Adrenal gland (tissue), 19 donors: ENCODE data around the gene SDR39U1. TPM values are rescaled to one million over a fixed set of nuclear protein-coding genes. Genes with fewer than 3 reads are reported as not detected.
A peak's percentile ranks its signal among the peaks of the same experiment; 100 is the strongest.
"Not testable (repeated sequence)": the region's sequence is repeated elsewhere in the genome, so short reads cannot be mapped to it uniquely, and the experiment has no call there.

Source experiments
- DNase-seq, 7 donors: peaks; one replicate each; pipeline ENCODE4 v3.0.0-alpha.2; 2019 to 2020
- H3K27ac ChIP-seq, 5 donors: fragments of 200-600 bp; sonication (generic) in 4 of 5; 1 replicate in 3 of 5; 2 replicates in 2 of 5; pipeline versions ENCODE4 v1.5.1 to v1.8.0; 2016 to 2020; ENCODE audit warnings: mild to moderate bottlenecking in 1 of 5
- H3K27me3 ChIP-seq: fragments of 200-600 bp; 2 replicates; pipeline ENCODE4 v1.8.0; 2021
- H3K36me3 ChIP-seq, 2 donors: fragments of 200-600 bp; replicated peaks in 1 of 2; 1 replicate in 1 of 2; 2 replicates in 1 of 2; pipeline versions ENCODE4 v1.5.1 to v1.8.0; 2018 to 2022
- H3K4me1 ChIP-seq, 2 donors: fragments of 200-600 bp; replicated peaks in 1 of 2; 1 replicate in 1 of 2; 2 replicates in 1 of 2; pipeline versions ENCODE4 v1.5.1 to v1.8.0; 2018 to 2021
- H3K4me3 ChIP-seq, 4 donors: fragments of 200-600 bp; sonication (generic) in 3 of 4; one replicate each; pipeline ENCODE4 v1.5.1; 2016 to 2018
- H3K9me3 ChIP-seq, 3 donors: fragments of 200-600 bp; sonication (generic) in 1 of 3; replicated peaks in 1 of 3; 1 replicate in 2 of 3; 2 replicates in 1 of 3; pipeline versions ENCODE4 v1.5.1 to v1.8.0; 2016 to 2021
- CTCF ChIP-seq, 6 experiments: fragments of 450-650 bp in 4 of 6; fragments of 200-600 bp in 2 of 6; sonication (generic) in 1 of 6; IDR thresholded peaks; 1 replicate in 5 of 6; 2 replicates in 1 of 6; pipeline versions ENCODE4 v1.5.1 to v1.8.0; 2016 to 2021; ENCODE audit warnings: antibody characterized with exemption in 6 of 6, mild to moderate bottlenecking in 2 of 6, moderate library complexity in 1 of 6
- POLR2A ChIP-seq, 2 donors: fragments of 450-650 bp; IDR thresholded peaks; one replicate each; pipeline ENCODE4 v1.6.1; 2017; ENCODE audit warnings: antibody characterized with exemption in 2 of 2, mild to moderate bottlenecking in 2 of 2, moderate library complexity in 1 of 2
- WGBS, 4 donors: extraction: QIAGEN DNeasy Blood & Tissue Kit in 2 of 4; methylation state at CpG; one replicate each; pipeline versions ENCODE4 v1.1.5 to v1.1.7; 2013 to 2017; 5-methylcytosine and 5-hydroxymethylcytosine counted together
- intact Hi-C, 2 donors: fragments of 100-400 bp; cut with DNase I; formaldehyde crosslinking; loops; one replicate each; pipeline versions ENCODE4 v1.14.1 to v1.15.0; 2022 to 2023
- long read RNA-seq, 10 donors: library from polyadenylated mRNA in 3 of 10; unstranded in 2 of 10; stranded (forward) in 1 of 10; transcript quantifications; one replicate each; pipeline ENCODE4 v2.0.0 and lab custom pipeline, GENCODE V29; 2021 to 2026
- polyA plus RNA-seq, 3 donors: library from polyadenylated mRNA; stranded (reverse); fragments of 200-250 nt in 2 of 3; fragments of 350-450 nt in 1 of 3; fragmentation: Illumina TruSeq in 1 of 3; extraction: RNeasy Lipid Tissue Mini Kit (QIAGEN cat#74804) in 1 of 3; gene quantifications; one replicate each; pipeline ENCODE4 v1.2.3, GENCODE V29; 2013 to 2014
- total RNA-seq, 9 donors: library from RNA; depleted of rRNA in 4 of 9; stranded (reverse); fragments of >200 nt in 4 of 9; fragments of 120-200 nt in 1 of 9; fragmentation: NEBNext Ultra II Directional in 1 of 9; extraction: Animal tissue kit (Norgen Biotek cat#: 25700) in 1 of 9; gene quantifications; one replicate each; pipeline versions ENCODE4 v1.1.0 to v1.2.4, GENCODE V29; 2013 to 2023
- donor health status: healthy with polysubstance abuse.
- donor health status: Bipolar disorder and iron deficiency.
- donor health status: DM: yes; HTN: yes; CAD: no.
- donor health status: DM: no; HTN: no; CAD: no.
- donor health status: DM: no; HTN: no; CAD: no.
- donor health status: DM: yes; HTN: yes; CAD: no.

The SDR39U1 gene
- total RNA-seq (100 to 1,000 TPM in 1 of 9 donors, 10 to 100 TPM in 8; 35.0 to 100 (median 74.4) TPM), polyA plus RNA-seq (100 to 1,000 TPM in 2 of 3 donors, 10 to 100 TPM in 1; 50.4 to 218 (median 162) TPM)
- long read RNA-seq, donor 1, transcript SDR39U1-205 (2 exons, 648 nt): minor isoform, 7 of 32 reads
- long read RNA-seq, donor 1, transcript SDR39U1-203 (5 exons, 1,507 nt): major isoform, 11 of 32 reads
- long read RNA-seq, donor 1, transcript SDR39U1-201 (6 exons, 1,233 nt): minor isoform, 10 of 32 reads
- long read RNA-seq, donor 1, partial matches to known transcripts: 0 of 32 reads
- long read RNA-seq, donor 1, other reads (novel, unspliced or antisense): 0 of 32 reads
- long read RNA-seq, donor 2, transcript SDR39U1-201 (6 exons, 1,233 nt): major isoform, 13 of 25 reads
- long read RNA-seq, donor 2, transcript SDR39U1-203 (5 exons, 1,507 nt): minor isoform, 5 of 25 reads
- long read RNA-seq, donor 2, partial matches to known transcripts: 0 of 25 reads
- long read RNA-seq, donor 2, other reads (novel, unspliced or antisense): 0 of 25 reads
- long read RNA-seq, donor 3, transcript SDR39U1-201 (6 exons, 1,233 nt): major isoform, 12 of 16 reads
- long read RNA-seq, donor 3, partial matches to known transcripts: 0 of 16 reads
- long read RNA-seq, donor 3, other reads (novel, unspliced or antisense): 0 of 16 reads
- long read RNA-seq, donor 4, transcript SDR39U1-203 (5 exons, 1,507 nt): minor isoform, 9 of 100 reads
- long read RNA-seq, donor 4, transcript SDR39U1-201 (6 exons, 1,233 nt): major isoform, 49 of 100 reads
- long read RNA-seq, donor 4, transcript SDR39U1-209 (4 exons, 1,203 nt): minor isoform, 7 of 100 reads
- long read RNA-seq, donor 4, partial matches to known transcripts: 6 of 100 reads
- long read RNA-seq, donor 4, other reads (novel, unspliced or antisense): 24 of 100 reads
- long read RNA-seq, donor 5, transcript SDR39U1-203 (5 exons, 1,507 nt): minor isoform, 25 of 183 reads
- long read RNA-seq, donor 5, transcript SDR39U1-209 (4 exons, 1,203 nt): minor isoform, 11 of 183 reads
- long read RNA-seq, donor 5, transcript SDR39U1-201 (6 exons, 1,233 nt): major isoform, 91 of 183 reads
- long read RNA-seq, donor 5, transcript SDR39U1-218 (3 exons, 1,960 nt): minor isoform, 5 of 183 reads
- long read RNA-seq, donor 5, partial matches to known transcripts: 12 of 183 reads
- long read RNA-seq, donor 5, other reads (novel, unspliced or antisense): 34 of 183 reads
- long read RNA-seq, donor 6, transcript SDR39U1-203 (5 exons, 1,507 nt): minor isoform, 13 of 65 reads
- long read RNA-seq, donor 6, transcript SDR39U1-201 (6 exons, 1,233 nt): major isoform, 23 of 65 reads
- long read RNA-seq, donor 6, partial matches to known transcripts: 5 of 65 reads
- long read RNA-seq, donor 6, other reads (novel, unspliced or antisense): 13 of 65 reads
- long read RNA-seq, donor 7, transcript SDR39U1-201 (6 exons, 1,233 nt): major isoform, 16 of 25 reads
- long read RNA-seq, donor 7, partial matches to known transcripts: 0 of 25 reads
- long read RNA-seq, donor 7, other reads (novel, unspliced or antisense): 0 of 25 reads
- long read RNA-seq, donor 8, transcript SDR39U1-203 (5 exons, 1,507 nt): minor isoform, 7 of 36 reads
- long read RNA-seq, donor 8, transcript SDR39U1-205 (2 exons, 648 nt): minor isoform, 7 of 36 reads
- long read RNA-seq, donor 8, transcript SDR39U1-201 (6 exons, 1,233 nt): major isoform, 15 of 36 reads
- long read RNA-seq, donor 8, partial matches to known transcripts: 0 of 36 reads
- long read RNA-seq, donor 8, other reads (novel, unspliced or antisense): 0 of 36 reads
- long read RNA-seq, donor 9, transcript SDR39U1-201 (6 exons, 1,233 nt): major isoform, 10 of 29 reads
- long read RNA-seq, donor 9, transcript SDR39U1-203 (5 exons, 1,507 nt): minor isoform, 6 of 29 reads
- long read RNA-seq, donor 9, transcript SDR39U1-209 (4 exons, 1,203 nt): minor isoform, 5 of 29 reads
- long read RNA-seq, donor 9, partial matches to known transcripts: 0 of 29 reads
- long read RNA-seq, donor 9, other reads (novel, unspliced or antisense): 0 of 29 reads
- long read RNA-seq, donor 10, transcript SDR39U1-201 (6 exons, 1,233 nt): major isoform, 6 of 12 reads
- long read RNA-seq, donor 10, partial matches to known transcripts: 0 of 12 reads
- long read RNA-seq, donor 10, other reads (novel, unspliced or antisense): 0 of 12 reads

- intact Hi-C loops: loop anchor here in 1 of 2 donors (5.0 kb wide), 1 partner anchor 205 kb away; no protein-coding TSS in a partner anchor
- peak within 1 kb of the TSS; percentile 96 to 100 (median 99) for H3K27ac ChIP-seq
- peaks cover 14 to 48% of the 10 kb centered on the region in 2 donors for H3K4me1 ChIP-seq
- TF ChIP-seq CTCF (IDR thresholded peaks at IDR 0.05) (peak in 1 of 6 experiments; percentile 2), POLR2A (IDR thresholded peaks at IDR 0.05) (peak; percentile 91 to 97)
- peak; percentile 96 to 99 (median 98) for DNase-seq
- peak within 1 kb of the TSS in 3 of 4 donors; percentile 14 to 72 (median 49) for H3K4me3 ChIP-seq
- H3K36me3 ChIP-seq: peaks cover 0 to 28% of the 10 kb centered on the region in 2 donors
- no peaks in the 10 kb centered on the region for H3K9me3 ChIP-seq
- H3K27me3 ChIP-seq: no peaks in the 10 kb centered on the region
- WGBS, 4 donors: 0 to 1% (median 0%) methylated on average over 31 to 52 of the region's 52 CpGs
Observed at GRCh38 chr14:24442240-24443052, at the start of gene SDR39U1. Gene SDR39U1, minus strand, starts transcription at chr14:24442776. Its CDS starts 7 bp downstream, at chr14:24442769.

- H3K4me3 ChIP-seq, DNase-seq, H3K36me3 ChIP-seq, intact Hi-C loops, H3K4me1 ChIP-seq, H3K27ac ChIP-seq, H3K27me3 ChIP-seq, H3K9me3 ChIP-seq: not testable (repeated sequence)
- WGBS, 4 donors: 74 to 76% (median 75%) methylated on average over 18 to 19 of the region's 19 CpGs
Observed at GRCh38 chr14:24491586-24492408, 49.2 kb upstream of the SDR39U1 start.

- WGBS, 4 donors: 53 to 65% (median 57%) methylated on average over 4 of the region's 4 CpGs
- H3K27ac ChIP-seq: no peak overlapping the region
- DNase-seq: no peak
- H3K4me1 ChIP-seq: no peaks in the 10 kb centered on the region
- no peak overlapping the region for H3K4me3 ChIP-seq
- H3K9me3 ChIP-seq: no peaks in the 10 kb centered on the region
- H3K36me3 ChIP-seq: no peaks in the 10 kb centered on the region
- intact Hi-C loops: no loop called here
- TF ChIP-seq CTCF (IDR thresholded peaks at IDR 0.05): no peak
- TF ChIP-seq POLR2A (IDR thresholded peaks at IDR 0.05): no peak
- no peaks in the 10 kb centered on the region for H3K27me3 ChIP-seq
Observed at GRCh38 chr14:24483604-24484252, 41.2 kb upstream of the SDR39U1 start.

GRCh38 chr14:24482699-24483303 lies 40.2 kb upstream of the SDR39U1 start:
- H3K4me1 ChIP-seq, intact Hi-C loops, H3K36me3 ChIP-seq, H3K4me3 ChIP-seq, H3K27ac ChIP-seq, DNase-seq, H3K9me3 ChIP-seq, H3K27me3 ChIP-seq: not testable (repeated sequence)
- 48 to 70% (median 60%) methylated on average over 2 of the region's 2 CpGs for WGBS, 4 donors
